MM.1S (cell line): ENCODE measurements around the gene DNASE1L2.
A peak's percentile ranks its signal among the peaks of the same experiment; 100 is the strongest.

ENCODE experiments used
- DNase-seq: peaks from one replicate; pipeline ENCODE4 v3.0.0-alpha.2; 2015
- H2AFZ ChIP-seq: fragments of 300-600 bp; sonication (generic); 2 replicates; pipeline ENCODE4 v1.6.0; 2016; ENCODE audit warnings: antibody characterized with exemption, low read length
- H3F3A ChIP-seq: fragments of 300-600 bp; sonication (generic); 2 replicates; pipeline ENCODE4 v1.6.1; 2016; ENCODE audit warnings: mild to moderate bottlenecking, antibody characterized with exemption, low read length, moderate library complexity, mixed read lengths; ENCODE audit not compliant: insufficient read depth
- H3K27ac ChIP-seq: fragments of 300-600 bp; sonication (generic); 2 replicates; pipeline ENCODE4 v1.5.1; 2016; ENCODE audit warnings: mild to moderate bottlenecking, low read length
- H3K27me3 ChIP-seq: fragments of 300-600 bp; sonication (generic); replicated peaks from 2 replicates; pipeline ENCODE4 v1.6.0; 2016; ENCODE audit warnings: low read length; ENCODE audit not compliant: insufficient read depth
- H3K36me3 ChIP-seq: fragments of 300-600 bp; sonication (generic); replicated peaks from 2 replicates; pipeline ENCODE4 v1.6.1; 2016; ENCODE audit warnings: mild to moderate bottlenecking, low read length, mixed read lengths; ENCODE audit not compliant: insufficient read depth
- H3K4me1 ChIP-seq: fragments of 300-600 bp; sonication (generic); 2 replicates; pipeline ENCODE4 v1.6.1; 2016; ENCODE audit warnings: low read length, mixed read lengths
- H3K4me2 ChIP-seq: fragments of 300-600 bp; sonication (generic); 2 replicates; pipeline ENCODE4 v1.6.0; 2016; ENCODE audit warnings: low read depth, low read length
- H3K4me3 ChIP-seq: fragments of 300-600 bp; sonication (generic); 2 replicates; pipeline ENCODE4 v1.5.1; 2016; ENCODE audit warnings: low read length, mixed read lengths
- H3K79me2 ChIP-seq: fragments of 300-600 bp; sonication (generic); 2 replicates; pipeline ENCODE4 v1.6.1; 2016; ENCODE audit warnings: mixed run types, low read length, mixed read lengths
- H3K9ac ChIP-seq: fragments of 300-600 bp; sonication (generic); 2 replicates; pipeline ENCODE4 v1.6.1; 2016; ENCODE audit warnings: low read length, mixed read lengths
- H3K9me2 ChIP-seq: fragments of 300-600 bp; sonication (generic); replicated peaks from 2 replicates; pipeline ENCODE4 v1.6.1; 2016; ENCODE audit warnings: mild to moderate bottlenecking, low read length, mixed read lengths; ENCODE audit not compliant: insufficient read depth
- H3K9me3 ChIP-seq: fragments of 300-600 bp; sonication (generic); replicated peaks from 2 replicates; pipeline ENCODE4 v1.6.1; 2016; ENCODE audit warnings: mild to moderate bottlenecking, low read length, mixed read lengths; ENCODE audit not compliant: insufficient read depth
- H4K20me1 ChIP-seq: fragments of 300-600 bp; sonication (generic); 2 replicates; pipeline ENCODE4 v1.6.1; 2016; ENCODE audit warnings: mild to moderate bottlenecking, low read length, moderate library complexity, mixed read lengths; ENCODE audit not compliant: insufficient read depth
- CTCF ChIP-seq: fragments of 300-600 bp; sonication (generic); IDR thresholded peaks from 2 replicates; pipeline ENCODE4 v1.5.1; 2016; ENCODE audit warnings: antibody characterized with exemption, low read length, mixed read lengths
- EZH2 ChIP-seq: fragments of 300-600 bp; sonication (generic); optimal IDR thresholded peaks from 2 replicates; pipeline ENCODE3; 2017; ENCODE audit warnings: low read depth, mild to moderate bottlenecking, antibody characterized with exemption, low read length, mixed read lengths
- EZH2phosphoT487 ChIP-seq: fragments of 300-600 bp; sonication (generic); IDR thresholded peaks from 2 replicates; pipeline ENCODE4 v1.6.1; 2018; ENCODE audit warnings: antibody characterized with exemption, low read length

DNASE1L2 gene

GRCh38 chr16:2246301-2246885 is 10.1 kb downstream of the DNASE1L2 start:
- H3K4me3 ChIP-seq, result no peak overlapping the region
- peaks cover 12% of the 10 kb centered on the region for H3F3A ChIP-seq
- no peak overlapping the region for H2AFZ ChIP-seq
- H3K9me2 ChIP-seq, result no peaks in the 10 kb centered on the region
- H3K27ac ChIP-seq, result no peak overlapping the region
- no peaks in the 10 kb centered on the region for H3K27me3 ChIP-seq
- H3K9me3 ChIP-seq, result no peaks in the 10 kb centered on the region
- no peak overlapping the region for H3K4me2 ChIP-seq
- H4K20me1 ChIP-seq, result no peaks in the 10 kb centered on the region
- DNase-seq, result no peak
- TF ChIP-seq CTCF (no peak), EZH2 (no peak), EZH2phosphoT487 (no peak)
- no peak overlapping the region for H3K9ac ChIP-seq
- peaks cover 58% of the 10 kb centered on the region for H3K79me2 ChIP-seq
- peaks cover 5% of the 10 kb centered on the region; the same call in 1 of the 2 replicates for H3K36me3 ChIP-seq
- no peaks in the 10 kb centered on the region for H3K4me1 ChIP-seq

- peak overlapping the region; percentile 73 for H3K9ac ChIP-seq
- H3K9me2 ChIP-seq, result no peaks in the 10 kb centered on the region
- H4K20me1 ChIP-seq, result no peaks in the 10 kb centered on the region
- H3K4me3 ChIP-seq, result peak overlapping the region; percentile 75
- peaks cover 7% of the 10 kb centered on the region for H3K4me1 ChIP-seq
- H3K79me2 ChIP-seq, result peaks cover 56% of the 10 kb centered on the region
- peaks cover 32% of the 10 kb centered on the region for H3F3A ChIP-seq
- peak; percentile 69 for DNase-seq
- no peaks in the 10 kb centered on the region for H3K9me3 ChIP-seq
- H3K27ac ChIP-seq, result peak overlapping the region; percentile 65; the same call in 1 of the 2 replicates
- H3K4me2 ChIP-seq, result peak overlapping the region; percentile 95
- no peak overlapping the region for H2AFZ ChIP-seq
- TF ChIP-seq EZH2phosphoT487 (no peak), EZH2 (no peak), CTCF (no peak)
- no peaks in the 10 kb centered on the region for H3K27me3 ChIP-seq
- peaks cover 8% of the 10 kb centered on the region for H3K36me3 ChIP-seq
Observed at GRCh38 chr16:2250652-2251295, 14.5 kb downstream of the DNASE1L2 start.

- H3F3A ChIP-seq, result peaks cover 33% of the 10 kb centered on the region
- no peaks in the 10 kb centered on the region for H3K27me3 ChIP-seq
- peak within 1 kb of the TSS; percentile 73 for H3K9ac ChIP-seq
- TF ChIP-seq CTCF, result peak; percentile 59
- no peak for TF ChIP-seq EZH2phosphoT487
- no peak for TF ChIP-seq EZH2
- H3K36me3 ChIP-seq, result peaks cover 10% of the 10 kb centered on the region
- H3K9me2 ChIP-seq, result no peaks in the 10 kb centered on the region
- H3K27ac ChIP-seq, result peak within 1 kb of the TSS; percentile 65; the same call in 1 of the 2 replicates
- peak within 1 kb of the TSS; percentile 95 for H3K4me2 ChIP-seq
- DNase-seq, result peak; percentile 97
- peaks cover 57% of the 10 kb centered on the region for H3K79me2 ChIP-seq
- H3K4me3 ChIP-seq, result peak within 1 kb of the TSS; percentile 75
- no peaks in the 10 kb centered on the region for H4K20me1 ChIP-seq
- no peaks in the 10 kb centered on the region for H3K9me3 ChIP-seq
- H3K4me1 ChIP-seq, result peaks cover 7% of the 10 kb centered on the region
- no peak within 1 kb of the TSS for H2AFZ ChIP-seq
Observed at GRCh38 chr16:2251296-2252111, 15.3 kb downstream of the DNASE1L2 start, which contains the start of gene ECI1. Gene ECI1 (minus strand): TSS chr16:2251587. CDS start chr16:2251566, 21 bp downstream.
